GM21367 (cell line): ENCODE results near the gene CELF4.

ENCODE experiments used
- ATAC-seq: cut with Tn5 transposase; IDR thresholded peaks from one replicate; pipeline ENCODE4 v1.9.1; 2021; ENCODE audit not compliant: unreplicated experiment

Gene CELF4

DNA sequence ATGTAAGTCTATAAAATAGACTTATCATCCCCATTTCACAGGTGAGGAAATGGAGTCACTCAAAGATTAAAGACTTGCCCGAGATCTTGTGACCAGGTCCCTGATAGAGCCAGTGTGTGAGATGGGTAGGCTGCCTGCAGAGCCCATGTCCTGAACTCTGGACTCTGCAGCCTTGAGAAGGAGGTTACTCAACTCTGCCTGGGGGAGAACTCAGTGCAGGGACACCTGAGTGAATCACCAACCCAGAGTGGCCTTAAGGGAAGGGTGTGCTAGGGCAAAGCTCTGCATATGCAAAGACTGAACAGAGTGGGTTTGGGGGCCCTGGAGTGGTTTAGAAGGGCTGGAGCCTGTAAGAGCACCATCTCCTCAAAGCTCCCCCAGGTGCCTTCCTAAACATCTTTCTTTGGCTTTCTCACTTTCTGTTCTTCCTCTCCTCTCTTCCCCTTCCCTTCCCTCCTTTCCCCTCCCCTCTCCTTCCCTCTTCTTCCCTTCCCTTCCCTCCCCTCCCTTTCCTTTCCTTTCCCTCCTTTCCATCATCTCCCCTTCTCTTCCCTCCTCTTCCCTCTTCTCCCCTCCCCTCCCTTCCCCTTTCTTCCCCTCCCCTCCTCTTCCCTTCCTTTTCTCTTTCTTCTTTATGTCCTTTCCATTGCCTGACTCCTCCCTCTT, 67.6 kb downstream of the CELF4 start:
- no peak for ATAC-seq

GRCh38 chr18:37496568-37496967, 69.0 kb downstream of the CELF4 start:
- ATAC-seq, result no peak

DNA sequence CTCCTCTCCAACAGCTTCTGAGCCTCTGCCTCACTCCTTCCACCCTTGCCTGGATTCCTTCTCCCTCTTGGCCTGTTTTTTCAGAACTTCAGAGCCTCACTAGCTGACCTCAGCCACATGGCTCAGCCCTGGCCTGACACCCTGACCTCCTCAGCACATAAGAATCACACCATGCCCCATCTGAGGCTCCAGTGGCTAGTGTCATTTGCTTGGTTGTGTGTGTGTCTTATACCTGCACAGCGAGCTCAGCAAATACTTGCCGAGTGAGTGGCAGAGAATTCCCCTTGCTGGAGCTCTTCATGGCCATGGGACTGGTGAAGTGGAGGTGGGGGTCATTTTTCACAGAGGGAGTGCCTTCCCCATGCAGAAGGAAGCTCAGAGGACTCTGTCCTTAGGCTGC, 70.2 kb downstream of the CELF4 start:
- no peak for ATAC-seq

- no peak for ATAC-seq
Observed at GRCh38 chr18:37494406-37494805, 71.2 kb downstream of the CELF4 start.

DNA sequence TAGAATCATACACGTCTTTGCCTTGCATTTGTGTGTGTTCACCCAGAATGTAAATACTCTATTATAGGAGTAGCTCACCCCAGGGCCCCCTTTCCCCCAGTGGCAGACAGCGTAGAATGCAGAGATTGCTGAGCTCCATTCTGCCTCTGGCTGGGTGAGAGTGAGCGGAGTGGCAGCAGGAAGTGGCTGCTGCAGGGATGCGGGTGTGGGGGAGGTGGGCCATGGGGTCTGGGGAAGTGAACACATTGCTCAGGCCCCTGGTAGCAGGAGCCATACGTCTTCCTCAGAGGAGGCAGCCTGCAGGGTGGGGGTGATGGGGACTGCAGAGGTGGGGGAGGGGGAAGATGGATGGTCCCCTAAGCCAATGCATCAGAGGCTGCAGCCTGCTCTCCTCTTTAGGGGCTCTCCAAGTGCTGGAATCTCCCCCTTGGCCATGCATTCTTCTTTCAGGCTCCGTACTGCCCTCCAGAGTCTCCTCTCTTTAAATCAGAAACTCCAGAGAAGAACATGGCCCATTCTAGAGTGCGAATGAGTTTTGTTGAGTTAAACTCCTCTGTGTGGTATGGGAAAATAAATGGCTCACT, 72.2 kb downstream of the CELF4 start:
- ATAC-seq, result no peak

GRCh38 chr18:37492952-37493351, 72.6 kb downstream of the CELF4 start:
- ATAC-seq, result no peak

DNA sequence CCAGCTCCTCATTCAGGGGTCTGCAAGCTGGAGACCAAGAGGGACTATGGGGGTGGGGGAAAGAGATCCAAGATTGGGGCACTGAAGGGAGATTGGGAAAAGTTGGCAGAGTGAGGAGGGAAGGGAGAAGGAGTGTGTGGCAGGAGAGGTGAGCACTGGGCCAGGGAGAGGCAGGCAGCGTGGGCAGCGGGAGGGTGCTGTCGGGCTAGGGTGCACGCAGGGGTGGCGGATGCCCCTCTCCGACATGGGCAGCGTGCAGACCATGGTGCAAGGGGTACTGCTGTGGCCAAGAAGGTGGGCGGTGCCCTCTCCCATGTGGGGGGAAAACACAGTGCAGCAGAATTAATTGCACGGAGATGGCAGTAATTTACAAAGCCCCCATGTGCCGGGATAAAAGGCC, 74.1 kb downstream of the CELF4 start:
- ATAC-seq, result no peak

DNA sequence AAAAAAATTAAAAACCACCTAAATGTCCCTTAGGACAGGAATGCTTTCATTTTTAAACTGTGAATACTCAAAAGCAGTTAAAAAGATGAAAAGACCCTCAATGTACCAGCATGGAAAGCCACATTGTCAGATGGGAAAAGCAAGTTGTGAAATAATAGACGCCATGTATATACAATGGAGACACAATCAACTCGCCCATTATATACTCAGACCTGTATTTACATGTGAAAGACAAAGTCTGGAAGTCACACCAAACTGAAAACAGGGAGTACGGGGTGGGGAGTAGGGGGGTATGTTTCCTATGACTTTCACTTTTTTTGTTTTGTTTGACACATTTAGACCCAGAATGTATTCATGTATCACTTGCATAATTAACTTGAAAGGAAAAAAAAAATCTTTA, 75.6 kb downstream of the CELF4 start:
- ATAC-seq, result no peak

GRCh38 chr18:37489011-37489410, 76.6 kb downstream of the CELF4 start:
- ATAC-seq, result no peak

DNA sequence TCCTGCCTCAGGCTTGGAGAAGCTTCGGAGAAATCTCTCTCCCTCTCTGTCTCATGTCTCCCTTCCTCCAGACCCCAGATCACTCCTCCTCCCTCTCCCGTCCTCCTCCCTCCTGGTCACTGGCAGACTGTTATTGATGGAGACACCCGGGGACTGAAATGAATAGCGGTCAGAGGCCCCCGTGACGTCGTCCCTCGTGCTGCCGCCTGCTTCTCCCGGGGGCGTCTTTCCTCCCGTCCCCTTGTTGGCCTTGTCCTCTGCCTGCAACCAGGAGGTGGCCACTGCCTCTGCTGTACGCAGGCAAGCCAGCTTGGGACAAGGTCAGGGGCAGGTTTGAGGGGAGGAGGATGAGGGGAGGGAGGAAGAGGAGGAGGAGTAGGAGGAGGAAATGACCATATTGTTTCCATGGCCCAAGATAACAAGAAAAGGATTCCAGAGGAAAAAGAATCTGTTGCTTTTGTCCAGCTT, 78.2 kb downstream of the CELF4 start:
- no peak for ATAC-seq

DNA sequence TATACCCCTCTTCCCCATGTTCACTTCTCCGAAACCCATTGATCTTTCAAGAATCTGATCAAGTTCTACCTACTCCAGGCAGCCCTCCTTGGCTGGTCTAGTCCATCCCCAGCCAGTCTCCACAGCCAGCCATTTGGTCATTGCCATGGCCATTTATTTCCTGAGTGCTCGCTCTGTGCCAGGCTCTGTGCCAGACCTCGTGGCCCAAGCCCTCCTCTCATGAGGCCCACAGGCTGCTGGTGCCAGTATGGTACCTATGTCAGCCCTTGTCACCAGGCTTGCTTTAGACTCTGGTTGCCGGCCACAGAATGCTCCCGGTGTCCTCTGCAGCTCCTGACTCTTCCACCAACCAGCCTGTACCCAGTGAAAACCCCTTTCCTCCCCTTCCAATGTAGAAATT, 78.8 kb downstream of the CELF4 start:
- no peak for ATAC-seq

DNA sequence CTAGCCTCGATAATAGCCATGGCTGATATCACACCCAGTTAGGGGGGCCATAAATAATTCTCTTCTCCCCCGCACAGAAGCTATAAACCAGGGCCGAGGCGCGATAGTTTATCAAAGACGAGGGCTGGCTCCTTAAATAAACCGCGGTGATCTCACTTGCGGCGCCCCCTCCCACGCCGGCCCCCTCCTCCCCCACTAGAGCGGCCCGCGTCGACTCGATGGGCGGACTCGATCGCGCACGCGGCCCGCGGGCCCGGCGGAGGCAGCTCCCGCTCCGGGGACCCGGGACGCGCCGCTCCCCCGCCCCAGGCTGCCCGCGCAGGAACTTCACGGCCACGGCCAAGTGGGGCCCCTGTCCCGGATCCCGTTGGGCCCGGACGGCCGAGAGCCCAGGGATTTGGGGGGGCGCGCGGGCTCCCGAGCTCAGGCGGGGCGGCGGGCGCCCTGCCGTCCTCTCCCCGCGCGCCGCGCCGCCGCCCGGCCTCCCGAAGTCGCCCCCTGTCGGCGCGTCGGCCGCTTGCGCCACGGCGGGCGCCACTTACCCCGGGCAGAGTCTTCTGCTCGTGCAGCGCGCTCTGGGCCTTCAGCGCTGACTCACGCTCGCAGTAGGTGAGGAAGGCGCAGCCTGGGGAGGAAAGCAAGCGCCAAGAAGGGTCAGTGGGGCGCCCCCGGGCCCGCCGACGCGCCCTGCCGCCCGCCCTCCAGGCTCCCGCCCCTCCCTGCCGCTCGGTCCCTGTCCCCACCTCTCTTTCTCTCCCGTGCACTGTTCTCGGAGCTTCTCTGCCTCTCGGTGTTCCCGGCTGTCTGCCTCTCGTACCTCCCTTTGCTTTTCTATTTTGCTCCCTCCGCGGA, 80.4 kb downstream of the CELF4 start:
- no peak for ATAC-seq

GRCh38 chr18:37483984-37484819, 81.4 kb downstream of the CELF4 start:
- no peak for ATAC-seq

DNA sequence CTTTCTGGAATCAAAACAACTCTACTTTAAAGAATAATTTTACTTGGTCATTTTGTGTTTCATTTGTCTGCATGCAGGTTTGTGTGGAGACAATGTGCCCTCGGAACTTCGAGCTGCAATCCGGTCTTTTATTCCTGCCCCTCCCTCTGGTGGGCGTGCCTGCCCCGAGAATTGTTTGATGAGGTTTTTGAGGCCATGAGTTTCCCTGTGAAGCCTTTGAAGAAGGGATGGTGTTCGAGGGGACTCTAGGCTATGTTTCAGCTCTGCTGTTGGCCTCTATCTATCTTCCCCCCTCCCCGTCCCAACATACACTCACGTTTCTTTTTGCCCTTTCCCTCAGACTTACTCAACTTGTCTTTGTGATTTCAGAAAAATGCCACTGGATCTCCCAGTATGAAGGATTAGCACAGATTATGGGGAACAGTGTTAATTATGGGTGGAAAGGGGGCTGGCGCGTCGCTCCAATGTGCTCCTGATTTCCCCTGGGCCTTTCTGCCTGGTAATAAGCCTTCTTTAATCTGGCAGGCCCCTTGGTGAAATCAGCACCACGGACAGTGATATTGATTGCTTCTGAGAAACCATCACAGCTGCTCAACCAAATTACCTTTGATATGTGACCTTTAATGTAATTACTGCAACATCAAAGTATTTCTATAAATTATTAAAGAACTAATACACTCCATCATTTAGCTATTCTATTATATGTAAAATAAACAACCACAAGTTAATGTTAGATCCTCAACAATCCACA, 82.2 kb downstream of the CELF4 start:
- ATAC-seq, result no peak

- ATAC-seq, result no peak
Observed at GRCh38 chr18:37482433-37482832, 83.2 kb downstream of the CELF4 start.

DNA sequence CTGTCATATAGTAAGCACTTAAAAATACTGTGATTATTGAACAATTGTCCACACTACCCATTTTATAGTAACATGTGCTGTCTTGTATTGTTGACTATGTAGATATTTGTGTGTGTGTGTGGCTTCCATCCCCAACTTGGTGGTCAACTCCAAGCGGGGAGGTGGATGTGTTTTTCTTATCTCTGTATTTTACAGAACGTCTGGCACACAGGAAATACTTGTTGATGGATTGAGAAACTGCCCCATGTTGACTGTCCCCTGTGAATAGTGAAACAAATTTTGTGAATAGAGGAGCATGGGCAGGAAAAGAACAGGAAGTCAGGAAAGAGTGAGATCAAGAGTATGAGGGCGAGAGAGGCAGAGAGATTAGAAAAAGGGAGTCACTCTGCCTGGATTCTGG, 83.6 kb downstream of the CELF4 start:
- no peak for ATAC-seq

- no peak for ATAC-seq
Observed at GRCh38 chr18:37481491-37481890, 84.1 kb downstream of the CELF4 start.

- ATAC-seq, result no peak
Observed at GRCh38 chr18:37481072-37481471, 84.5 kb downstream of the CELF4 start.

GRCh38 chr18:37476611-37477295, 88.8 kb downstream of the CELF4 start:
- ATAC-seq, result no peak

- no peak for ATAC-seq
Observed at GRCh38 chr18:37476182-37476581, 89.4 kb downstream of the CELF4 start.
